ENCODE results near the gene EPB41L4B.

Gene EPB41L4B

GRCh38 chr9:109264877-109265587, 55.8 kb downstream of the EPB41L4B start:
- Histone ChIP-seq H3K4me1 (ENCODE audit: insufficient read depth, poor library complexity, severe bottlenecking) (no peaks in the 10 kb centered on the region), H3K27me3 (ENCODE audit: insufficient read depth, poor library complexity, severe bottlenecking) (no peaks in the 10 kb centered on the region), H3K27ac (ENCODE audit: poor library complexity, severe bottlenecking) (no peak overlapping the region), H3K4me3 (ENCODE audit: severe bottlenecking) (no peak overlapping the region), H3K36me3 (ENCODE audit: low read depth) (peaks cover 17% of the 10 kb centered on the region), H3K9me3 (ENCODE audit: severe bottlenecking) (peaks cover 2% of the 10 kb centered on the region)
- TF ChIP-seq, protein P1, sequence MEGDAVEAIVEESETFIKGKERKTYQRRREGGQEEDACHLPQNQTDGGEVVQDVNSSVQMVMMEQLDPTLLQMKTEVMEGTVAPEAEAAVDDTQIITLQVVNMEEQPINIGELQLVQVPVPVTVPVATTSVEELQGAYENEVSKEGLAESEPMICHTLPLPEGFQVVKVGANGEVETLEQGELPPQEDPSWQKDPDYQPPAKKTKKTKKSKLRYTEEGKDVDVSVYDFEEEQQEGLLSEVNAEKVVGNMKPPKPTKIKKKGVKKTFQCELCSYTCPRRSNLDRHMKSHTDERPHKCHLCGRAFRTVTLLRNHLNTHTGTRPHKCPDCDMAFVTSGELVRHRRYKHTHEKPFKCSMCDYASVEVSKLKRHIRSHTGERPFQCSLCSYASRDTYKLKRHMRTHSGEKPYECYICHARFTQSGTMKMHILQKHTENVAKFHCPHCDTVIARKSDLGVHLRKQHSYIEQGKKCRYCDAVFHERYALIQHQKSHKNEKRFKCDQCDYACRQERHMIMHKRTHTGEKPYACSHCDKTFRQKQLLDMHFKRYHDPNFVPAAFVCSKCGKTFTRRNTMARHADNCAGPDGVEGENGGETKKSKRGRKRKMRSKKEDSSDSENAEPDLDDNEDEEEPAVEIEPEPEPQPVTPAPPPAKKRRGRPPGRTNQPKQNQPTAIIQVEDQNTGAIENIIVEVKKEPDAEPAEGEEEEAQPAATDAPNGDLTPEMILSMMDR (IDR thresholded peaks at IDR 0.05; ENCODE audit: poor library complexity, severe bottlenecking): no peak
- ATAC-seq (ENCODE audit: low read depth): no peak
- peak; percentile 40 for DNase-seq (ENCODE audit: low spot score)

DNA sequence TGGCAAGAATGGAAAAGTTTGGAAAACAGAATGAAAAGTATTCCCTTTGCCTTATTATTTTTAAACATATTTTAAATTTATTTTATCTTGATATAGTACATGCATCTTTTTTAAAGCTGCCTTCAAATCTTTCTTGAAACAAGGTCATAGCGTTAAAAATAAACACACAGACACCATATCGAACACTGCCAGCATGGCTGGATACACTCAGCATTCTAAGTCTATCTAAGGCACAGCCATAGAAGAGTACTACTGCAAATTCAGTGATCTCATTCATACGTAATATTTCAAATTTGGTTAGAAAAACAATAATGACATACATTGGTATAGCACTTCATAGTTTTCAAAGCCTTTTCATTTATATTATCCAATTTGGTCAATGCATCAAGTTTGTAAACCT, 57.5 kb downstream of the EPB41L4B start:
- Histone ChIP-seq H3K4me3 (ENCODE audit: severe bottlenecking) (no peak overlapping the region), H3K9me3 (ENCODE audit: severe bottlenecking) (peaks cover 2% of the 10 kb centered on the region), H3K27ac (ENCODE audit: poor library complexity, severe bottlenecking) (no peak overlapping the region), H3K4me1 (ENCODE audit: insufficient read depth, poor library complexity, severe bottlenecking) (no peaks in the 10 kb centered on the region), H3K36me3 (ENCODE audit: low read depth) (peaks cover 17% of the 10 kb centered on the region), H3K27me3 (ENCODE audit: insufficient read depth, poor library complexity, severe bottlenecking) (no peaks in the 10 kb centered on the region)
- ATAC-seq (ENCODE audit: low read depth) (no peak), DNase-seq (ENCODE audit: low spot score) (no peak)
- TF ChIP-seq, protein P1 (IDR thresholded peaks at IDR 0.05; ENCODE audit: poor library complexity, severe bottlenecking): no peak

- Histone ChIP-seq H3K4me3 (ENCODE audit: severe bottlenecking) (no peak overlapping the region), H3K27ac (ENCODE audit: poor library complexity, severe bottlenecking) (no peak overlapping the region), H3K27me3 (ENCODE audit: insufficient read depth, poor library complexity, severe bottlenecking) (no peaks in the 10 kb centered on the region), H3K4me1 (ENCODE audit: insufficient read depth, poor library complexity, severe bottlenecking) (peaks cover 17% of the 10 kb centered on the region), H3K9me3 (ENCODE audit: severe bottlenecking) (no peaks in the 10 kb centered on the region), H3K36me3 (ENCODE audit: low read depth) (peaks cover 11% of the 10 kb centered on the region; the same call in 1 of the 2 replicates)
- ATAC-seq (ENCODE audit: low read depth) (no peak), DNase-seq (ENCODE audit: low spot score) (no peak)
- TF ChIP-seq, protein P1 (IDR thresholded peaks at IDR 0.05; ENCODE audit: poor library complexity, severe bottlenecking): no peak
Measured at GRCh38 chr9:109258481-109259302, 62.2 kb downstream of the EPB41L4B start.

DNA sequence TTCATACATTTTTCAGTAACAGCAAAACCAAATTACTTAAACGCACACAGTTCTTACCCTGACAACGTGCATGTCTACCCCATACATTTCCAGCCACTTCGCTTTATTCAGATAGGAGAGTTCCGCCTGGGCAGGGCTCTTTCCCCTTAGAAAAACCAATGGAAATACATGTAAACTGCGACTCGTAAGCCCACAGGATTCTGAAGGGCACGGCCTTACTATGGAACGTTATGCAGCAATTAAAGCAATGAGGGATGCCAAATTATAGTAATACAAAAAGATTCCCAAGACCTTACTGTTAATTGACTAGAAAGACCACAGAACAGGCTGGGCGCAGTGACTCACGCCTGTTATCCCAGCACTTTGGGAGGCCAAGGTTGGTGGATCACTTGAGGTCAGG, 64.5 kb downstream of the EPB41L4B start:
- DNase-seq (ENCODE audit: low spot score): no peak
- TF ChIP-seq, protein P1 (IDR thresholded peaks at IDR 0.05; ENCODE audit: poor library complexity, severe bottlenecking): no peak
- H3K9me3 ChIP-seq (ENCODE audit: severe bottlenecking): no peaks in the 10 kb centered on the region
- H3K27me3 ChIP-seq (ENCODE audit: insufficient read depth, poor library complexity, severe bottlenecking): no peaks in the 10 kb centered on the region
- H3K36me3 ChIP-seq (ENCODE audit: low read depth): peaks cover 12% of the 10 kb centered on the region; the same call in 1 of the 2 replicates
- H3K4me3 ChIP-seq (ENCODE audit: severe bottlenecking): no peak overlapping the region
- ATAC-seq (ENCODE audit: low read depth): no peak
- H3K27ac ChIP-seq (ENCODE audit: poor library complexity, severe bottlenecking): no peak overlapping the region
- H3K4me1 ChIP-seq (ENCODE audit: insufficient read depth, poor library complexity, severe bottlenecking): peaks cover 40% of the 10 kb centered on the region

Data from RWPE2 (cell line).